GM13976 (cell line): ENCODE measurements around the gene LPP.

Source experiments
- DNase-seq: peaks from one replicate; pipeline ENCODE4 v3.0.0; 2012; ENCODE audit warnings: low spot score
- in situ Hi-C: fragments of 300-500 bp; cut with MboI; formaldehyde crosslinking; loops from one replicate; pipeline ENCODE4 v1.12.0; 2022; ENCODE audit warnings: low sequenced_read_pairs, mixed read lengths, inconsistent platforms; ENCODE audit not compliant: unreplicated experiment
- TF ChIP-seq, protein P1 (sequence below): IDR thresholded peaks from 2 replicates; pipeline ENCODE4 v1.5.1; 2012; ENCODE audit warnings: borderline replicate concordance, mild to moderate bottlenecking; ENCODE audit not compliant: insufficient read depth; ENCODE audit errors: extremely low read depth, missing control alignments, control extremely low read depth

LPP gene

GRCh38 chr3:188782613-188783124 lies 628.7 kb downstream of the LPP start:
- no peak for DNase-seq
- TF ChIP-seq, protein P1, sequence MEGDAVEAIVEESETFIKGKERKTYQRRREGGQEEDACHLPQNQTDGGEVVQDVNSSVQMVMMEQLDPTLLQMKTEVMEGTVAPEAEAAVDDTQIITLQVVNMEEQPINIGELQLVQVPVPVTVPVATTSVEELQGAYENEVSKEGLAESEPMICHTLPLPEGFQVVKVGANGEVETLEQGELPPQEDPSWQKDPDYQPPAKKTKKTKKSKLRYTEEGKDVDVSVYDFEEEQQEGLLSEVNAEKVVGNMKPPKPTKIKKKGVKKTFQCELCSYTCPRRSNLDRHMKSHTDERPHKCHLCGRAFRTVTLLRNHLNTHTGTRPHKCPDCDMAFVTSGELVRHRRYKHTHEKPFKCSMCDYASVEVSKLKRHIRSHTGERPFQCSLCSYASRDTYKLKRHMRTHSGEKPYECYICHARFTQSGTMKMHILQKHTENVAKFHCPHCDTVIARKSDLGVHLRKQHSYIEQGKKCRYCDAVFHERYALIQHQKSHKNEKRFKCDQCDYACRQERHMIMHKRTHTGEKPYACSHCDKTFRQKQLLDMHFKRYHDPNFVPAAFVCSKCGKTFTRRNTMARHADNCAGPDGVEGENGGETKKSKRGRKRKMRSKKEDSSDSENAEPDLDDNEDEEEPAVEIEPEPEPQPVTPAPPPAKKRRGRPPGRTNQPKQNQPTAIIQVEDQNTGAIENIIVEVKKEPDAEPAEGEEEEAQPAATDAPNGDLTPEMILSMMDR: no peak
- in situ Hi-C loops: no loop called here

DNA sequence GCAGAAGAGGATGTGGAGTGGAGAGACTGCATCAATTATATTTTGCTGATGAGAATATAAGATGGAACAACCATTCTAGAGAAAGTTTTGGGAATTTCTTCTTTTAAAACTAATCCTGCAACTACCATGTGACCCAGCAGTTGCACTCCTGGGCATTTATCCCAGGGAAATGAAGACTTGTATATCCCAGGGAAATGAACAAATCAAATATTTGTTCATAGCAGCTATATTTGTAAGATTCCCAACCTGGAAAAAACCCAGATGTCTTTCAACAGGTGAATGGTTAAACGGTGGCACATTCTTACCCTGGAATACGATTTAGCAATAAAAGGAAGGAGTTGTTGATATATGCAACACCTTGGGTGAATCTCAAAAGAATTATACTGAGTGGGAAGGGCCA lies 632.5 kb downstream of the LPP start:
- in situ Hi-C loops: no loop called here

GRCh38 chr3:188788621-188789081 lies 634.7 kb downstream of the LPP start:
- TF ChIP-seq, protein P1: no peak
- in situ Hi-C loops: no loop called here
- no peak for DNase-seq

More for the DNA sequence above, 632.5 kb downstream of the LPP start:
- DNase-seq: no peak
- TF ChIP-seq, protein P1: no peak

- no peak for DNase-seq
- in situ Hi-C loops: no loop called here
These were observed 635.3 kb downstream of the LPP start for GRCh38 chr3:188789251-188789650.

DNA sequence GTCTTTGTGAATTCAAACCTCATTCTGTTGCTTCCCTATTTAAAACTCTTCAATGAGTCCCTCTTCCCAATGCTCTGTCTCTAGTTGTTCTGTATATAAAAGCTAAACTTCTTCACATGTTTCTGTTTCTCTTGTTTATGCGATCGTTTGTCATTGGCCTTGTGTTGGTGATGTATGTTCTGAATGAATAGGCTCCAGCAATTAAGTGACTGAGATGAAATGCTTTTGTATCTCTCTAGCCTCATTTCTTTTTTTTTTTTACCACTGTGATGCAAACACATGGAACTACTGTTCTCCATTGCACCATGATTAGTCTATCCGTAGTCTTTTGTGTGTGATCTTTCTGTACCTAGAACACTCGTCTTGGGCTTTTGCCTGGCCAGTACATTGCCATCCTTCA lies 637.4 kb downstream of the LPP start:
- DNase-seq: no peak
- in situ Hi-C loops: no loop called here
- TF ChIP-seq, protein P1: no peak

More at GRCh38 chr3:188789251-188789650, 635.3 kb downstream of the LPP start:
- TF ChIP-seq, protein P1: no peak

DNA sequence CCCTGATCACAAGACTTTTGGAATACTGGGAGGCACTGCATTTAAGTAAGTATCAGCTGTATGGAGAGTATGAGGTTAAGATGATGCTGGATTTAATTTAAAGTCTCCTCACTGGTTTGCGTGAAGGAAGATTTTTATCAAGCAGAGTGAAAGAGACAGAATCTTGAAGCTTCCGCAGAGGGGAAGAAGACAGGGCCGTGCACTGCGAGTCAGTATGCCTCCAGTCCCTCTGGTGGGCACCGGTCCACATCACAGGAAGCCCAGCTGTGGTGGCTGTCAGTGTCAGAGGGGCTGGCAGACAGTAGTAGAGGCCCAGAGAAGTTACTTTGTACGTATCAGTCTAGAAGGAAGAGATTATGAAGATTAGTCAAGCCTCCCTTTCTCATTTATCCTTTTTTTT lies 638.8 kb downstream of the LPP start:
- no peak for DNase-seq
- in situ Hi-C loops: no loop called here
- TF ChIP-seq, protein P1: no peak
